Suprapubic skin (tissue), 4 donors: ENCODE data around the gene P4HB. TPM values are rescaled to one million over a fixed set of nuclear protein-coding genes. Genes with fewer than 3 reads are reported as not detected.

Experiments used
- DNase-seq, 2 donors: peaks; one replicate each; pipeline ENCODE4 v3.0.0-alpha.2; 2019; ENCODE audit warnings: low spot score in 2 of 2
- H3K27ac ChIP-seq: fragments of 200-600 bp; sonication (generic); one replicate; pipeline ENCODE4 v1.5.1; 2019
- H3K27me3 ChIP-seq: fragments of 200-600 bp; sonication (generic); one replicate; pipeline ENCODE4 v1.5.1; 2019
- H3K36me3 ChIP-seq: fragments of 200-600 bp; sonication (generic); one replicate; pipeline ENCODE4 v1.5.1; 2019
- H3K4me1 ChIP-seq: fragments of 200-600 bp; sonication (generic); one replicate; pipeline ENCODE4 v1.5.1; 2019
- H3K4me3 ChIP-seq: fragments of 200-600 bp; sonication (generic); one replicate; pipeline ENCODE4 v1.5.1; 2019; ENCODE audit warnings: mild to moderate bottlenecking
- H3K9me3 ChIP-seq: fragments of 200-600 bp; sonication (generic); one replicate; pipeline ENCODE4 v1.5.1; 2019
- CTCF ChIP-seq, 2 donors: fragments of 200-600 bp in 1 of 2; fragments of 450-650 bp in 1 of 2; sonication (generic) in 1 of 2; IDR thresholded peaks; one replicate each; pipeline ENCODE4 v1.5.1; 2016 to 2019; ENCODE audit warnings: antibody characterized with exemption in 2 of 2, mild to moderate bottlenecking in 1 of 2, moderate library complexity in 1 of 2
- EP300 ChIP-seq: sonication (generic); formaldehyde crosslinking; IDR thresholded peaks from one replicate; pipeline ENCODE4 v1.6.1; 2017; ENCODE audit warnings: antibody characterized with exemption
- POLR2A ChIP-seq, 2 donors: fragments of 450-650 bp; IDR thresholded peaks; one replicate each; pipeline ENCODE4 v1.6.1; 2017; ENCODE audit warnings: antibody characterized with exemption in 2 of 2, mild to moderate bottlenecking in 2 of 2, moderate library complexity in 2 of 2
- POLR2AphosphoS5 ChIP-seq, 3 donors: sonication (generic); formaldehyde crosslinking; IDR thresholded peaks; one replicate each; pipeline ENCODE4 v1.6.1; 2017; ENCODE audit warnings: antibody characterized with exemption in 3 of 3
- WGBS: methylation state at CpG from one replicate; pipeline ENCODE4 v1.1.5; 2018; 5-methylcytosine and 5-hydroxymethylcytosine counted together
- total RNA-seq, 4 donors: library from RNA; depleted of rRNA; stranded (reverse); fragments of >200 nt; gene quantifications; one replicate each; pipeline ENCODE4 v1.1.0, GENCODE V29; 2016

The P4HB gene
- total RNA-seq, 4 donors from 2014 or later: 521 to 1,041 (median 898) TPM

- H3K27me3 ChIP-seq: no peaks in the 10 kb centered on the region
- no peak overlapping the region for H3K27ac ChIP-seq
- DNase-seq: no peak
- no peak overlapping the region for H3K4me3 ChIP-seq
- H3K4me1 ChIP-seq: peaks cover 13% of the 10 kb centered on the region
- H3K9me3 ChIP-seq: no peaks in the 10 kb centered on the region
- WGBS: 93% methylated on average over 17 of the region's 24 CpGs
- TF ChIP-seq POLR2AphosphoS5 (IDR thresholded peaks at IDR 0.05): no peak
- TF ChIP-seq POLR2A (IDR thresholded peaks at IDR 0.05): no peak
- no peak for TF ChIP-seq EP300
- no peak for TF ChIP-seq CTCF (IDR thresholded peaks at IDR 0.05)
- peaks cover 91% of the 10 kb centered on the region for H3K36me3 ChIP-seq
These were observed 13.3 kb downstream of the P4HB start for GRCh38 chr17:81846743-81847689.

GRCh38 chr17:81845881-81846742, 14.2 kb downstream of the P4HB start:
- Histone ChIP-seq H3K9me3 (no peaks in the 10 kb centered on the region), H3K36me3 (peaks cover 82% of the 10 kb centered on the region), H3K4me3 (no peak overlapping the region), H3K27me3 (no peaks in the 10 kb centered on the region), H3K27ac (no peak overlapping the region), H3K4me1 (peaks cover 20% of the 10 kb centered on the region)
- no peak for DNase-seq
- WGBS: 92% methylated on average over 31 of the region's 38 CpGs
- TF ChIP-seq EP300 (no peak), POLR2AphosphoS5 (IDR thresholded peaks at IDR 0.05) (no peak), POLR2A (IDR thresholded peaks at IDR 0.05) (no peak), CTCF (IDR thresholded peaks at IDR 0.05) (no peak)

GRCh38 chr17:81845361-81845760, 15.0 kb downstream of the P4HB start:
- WGBS: 94% methylated on average over 6 of the region's 13 CpGs
- Histone ChIP-seq H3K4me3 (no peak overlapping the region), H3K9me3 (no peaks in the 10 kb centered on the region), H3K27me3 (no peaks in the 10 kb centered on the region), H3K36me3 (peaks cover 75% of the 10 kb centered on the region), H3K27ac (no peak overlapping the region), H3K4me1 (peaks cover 27% of the 10 kb centered on the region)
- no peak for TF ChIP-seq EP300
- DNase-seq: no peak

- TF ChIP-seq EP300 (no peak), POLR2A (IDR thresholded peaks at IDR 0.05) (no peak), CTCF (IDR thresholded peaks at IDR 0.05) (no peak), POLR2AphosphoS5 (IDR thresholded peaks at IDR 0.05) (no peak)
- no peaks in the 10 kb centered on the region for H3K27me3 ChIP-seq
- H3K9me3 ChIP-seq: no peaks in the 10 kb centered on the region
- no peak for DNase-seq
- peaks cover 70% of the 10 kb centered on the region for H3K36me3 ChIP-seq
- peaks cover 32% of the 10 kb centered on the region for H3K4me1 ChIP-seq
- WGBS: 82% methylated on average over 9 of the region's 13 CpGs
- H3K4me3 ChIP-seq: no peak overlapping the region
- no peak overlapping the region for H3K27ac ChIP-seq
These were observed 15.4 kb downstream of the P4HB start for GRCh38 chr17:81844887-81845286.

- Histone ChIP-seq H3K4me1 (peaks cover 35% of the 10 kb centered on the region), H3K9me3 (no peaks in the 10 kb centered on the region), H3K27me3 (no peaks in the 10 kb centered on the region), H3K27ac (no peak overlapping the region), H3K4me3 (no peak overlapping the region), H3K36me3 (peaks cover 65% of the 10 kb centered on the region)
- DNase-seq: no peak
- WGBS: 96% methylated on average over 8 of the region's 14 CpGs
- TF ChIP-seq POLR2AphosphoS5 (IDR thresholded peaks at IDR 0.05) (no peak), POLR2A (IDR thresholded peaks at IDR 0.05) (no peak), EP300 (no peak), CTCF (IDR thresholded peaks at IDR 0.05) (no peak)
These were observed 15.9 kb downstream of the P4HB start for GRCh38 chr17:81844327-81844851.
